Stimulated activated effector memory CD8-positive, alpha-beta T cell treated with anti-CD3 and anti-CD28 coated beads, Interleukin-12 subunit alpha, Interleukin-12 subunit beta, amount 100 ng/mL, for 72 hours (primary cell): ENCODE measurements around the gene WDR88.
"Not testable (repeated sequence)": the region's sequence is repeated elsewhere in the genome, so short reads cannot be mapped to it uniquely, and the experiment has no call there.

Source experiments
- ATAC-seq: fragments of 150-1000 bp; cut with Tn5 transposase; 2 replicates; pipeline ENCODE4 v1.10.0; 2021
- DNase-seq, 2 donors: peaks; one replicate each; pipeline ENCODE4 v3.0.0; 2021 to 2022; ENCODE audit warnings: low spot score in 2 of 2
- H3K27ac Mint-ChIP-seq: one replicate; pipeline ENCODE4 v1.8.0; 2022; ENCODE audit warnings: mild to moderate bottlenecking, mixed read lengths
- H3K36me3 Mint-ChIP-seq: one replicate; pipeline ENCODE4 v1.8.0; 2022; ENCODE audit warnings: mild to moderate bottlenecking, mixed read lengths
- H3K4me1 Mint-ChIP-seq: one replicate; pipeline ENCODE4 v1.8.0; 2022; ENCODE audit warnings: mixed read lengths
- H3K4me3 Mint-ChIP-seq: one replicate; pipeline ENCODE4 v1.8.0; 2022; ENCODE audit warnings: mild to moderate bottlenecking, mixed read lengths
- H3K9me3 Mint-ChIP-seq: one replicate; pipeline ENCODE4 v1.8.0; 2022; ENCODE audit warnings: mixed read lengths

The WDR88 gene

GRCh38 chr19:33174186-33174585, 42.3 kb downstream of the WDR88 start:
- no peak overlapping the region for H3K4me3 Mint-ChIP-seq
- H3K9me3 Mint-ChIP-seq, result no peaks in the 10 kb centered on the region
- no peak overlapping the region for H3K27ac Mint-ChIP-seq
- H3K4me1 Mint-ChIP-seq, result peaks cover 48% of the 10 kb centered on the region
- H3K36me3 Mint-ChIP-seq, result peaks cover 30% of the 10 kb centered on the region
- ATAC-seq, result no peak
- no peak for DNase-seq

DNA sequence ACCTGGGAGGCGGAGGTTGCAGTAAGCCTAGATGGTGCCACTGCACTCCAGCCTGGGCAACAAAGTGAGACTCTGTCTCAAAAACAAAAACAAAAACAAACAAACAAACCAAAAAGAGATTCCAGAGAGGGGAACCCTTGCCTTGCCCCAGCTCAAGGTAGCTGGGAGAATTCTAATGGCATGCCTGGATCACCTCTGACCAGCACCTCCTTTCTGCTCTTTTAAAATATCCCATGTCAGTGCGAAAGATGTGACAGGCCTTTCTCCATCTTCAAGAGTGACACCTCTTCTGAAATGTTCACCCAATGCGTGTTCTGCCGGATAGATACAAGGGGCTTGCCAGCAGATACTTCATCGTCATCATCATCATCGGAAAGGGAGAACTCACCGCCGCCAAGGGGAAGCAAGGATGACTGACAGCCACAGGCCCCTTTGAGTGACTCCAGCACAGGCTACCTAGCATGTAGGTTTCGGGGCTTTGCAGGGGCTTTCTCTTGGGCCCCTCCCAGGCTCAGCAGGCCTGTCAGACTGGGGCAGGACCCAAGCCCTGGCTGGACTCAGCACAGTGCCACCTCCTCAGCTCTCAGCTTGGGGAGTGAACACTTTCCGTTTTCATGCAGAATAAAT, 43.4 kb downstream of the WDR88 start:
- ATAC-seq (no peak), DNase-seq (no peak)
- H3K27ac Mint-ChIP-seq, result peak overlapping the region; percentile 100
- H3K9me3 Mint-ChIP-seq, result no peaks in the 10 kb centered on the region
- H3K4me3 Mint-ChIP-seq, result peak overlapping the region; percentile 87
- peaks cover 48% of the 10 kb centered on the region for H3K4me1 Mint-ChIP-seq
- H3K36me3 Mint-ChIP-seq, result peaks cover 30% of the 10 kb centered on the region

GRCh38 chr19:33175886-33176669, 44.2 kb downstream of the WDR88 start:
- Mint-ChIP-seq H3K27ac (peak overlapping the region; percentile 100), H3K4me1 (peaks cover 48% of the 10 kb centered on the region)
- no peak for DNase-seq

GRCh38 chr19:33176670-33177416, 44.9 kb downstream of the WDR88 start:
- ATAC-seq (peak; percentile 90), DNase-seq (peak; percentile 99 to 100)
- Mint-ChIP-seq H3K4me3 (peak overlapping the region; percentile 87), H3K9me3 (no peaks in the 10 kb centered on the region), H3K27ac (peak overlapping the region; percentile 100), H3K36me3 (peaks cover 30% of the 10 kb centered on the region), H3K4me1 (peaks cover 48% of the 10 kb centered on the region)

More at GRCh38 chr19:33175886-33176669, 44.2 kb downstream of the WDR88 start:
- Mint-ChIP-seq H3K9me3 (no peaks in the 10 kb centered on the region), H3K4me3 (peak overlapping the region; percentile 87), H3K36me3 (peaks cover 30% of the 10 kb centered on the region)
- no peak for ATAC-seq

- DNase-seq, result no peak
- Mint-ChIP-seq H3K27ac (peak overlapping the region; percentile 100), H3K9me3 (no peaks in the 10 kb centered on the region), H3K4me1 (peaks cover 41% of the 10 kb centered on the region), H3K4me3 (peak overlapping the region; percentile 87), H3K36me3 (peaks cover 30% of the 10 kb centered on the region)
- no peak for ATAC-seq
These were observed 45.6 kb downstream of the WDR88 start for GRCh38 chr19:33177417-33177979.

DNA sequence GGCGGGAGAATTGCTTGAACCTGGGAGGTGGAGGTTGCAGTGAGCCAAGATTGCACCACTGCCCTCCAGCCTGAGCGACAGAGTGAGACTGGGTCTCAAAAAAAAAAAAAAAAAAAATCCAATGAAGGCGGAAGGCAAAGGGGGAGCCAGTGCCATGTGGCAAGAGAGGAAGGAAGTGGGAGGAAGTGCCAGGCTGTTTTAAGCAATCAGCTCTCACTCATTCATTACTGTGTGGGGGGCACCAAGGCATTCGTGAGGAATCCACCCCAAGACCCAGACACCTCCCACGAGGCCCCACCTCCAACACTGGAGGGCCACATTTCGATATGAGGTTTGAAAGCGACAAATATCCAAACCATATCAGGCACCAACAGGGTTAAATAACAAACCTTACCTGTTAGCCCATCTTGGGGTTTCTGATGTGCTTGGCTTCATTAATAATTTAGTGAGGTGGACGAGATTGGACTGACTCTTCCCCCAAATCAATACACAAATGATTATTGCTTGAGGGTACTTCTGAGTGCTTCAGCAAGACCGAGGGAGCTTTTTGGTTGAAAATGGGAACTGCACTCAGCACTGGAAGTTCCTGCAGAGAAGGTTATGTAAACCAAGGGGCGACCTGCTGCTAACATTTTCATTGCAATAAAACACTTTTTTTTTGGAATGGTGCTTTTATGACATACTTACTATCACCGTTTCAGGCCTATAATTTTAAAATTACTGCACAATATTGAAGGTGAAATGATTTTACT, 54.7 kb downstream of the WDR88 start:
- H3K4me1 Mint-ChIP-seq, result peaks cover 12% of the 10 kb centered on the region
- no peak for ATAC-seq
- no peaks in the 10 kb centered on the region for H3K9me3 Mint-ChIP-seq
- H3K27ac Mint-ChIP-seq, result no peak overlapping the region
- DNase-seq, result no peak
- no peaks in the 10 kb centered on the region for H3K36me3 Mint-ChIP-seq
- no peak overlapping the region for H3K4me3 Mint-ChIP-seq

DNA sequence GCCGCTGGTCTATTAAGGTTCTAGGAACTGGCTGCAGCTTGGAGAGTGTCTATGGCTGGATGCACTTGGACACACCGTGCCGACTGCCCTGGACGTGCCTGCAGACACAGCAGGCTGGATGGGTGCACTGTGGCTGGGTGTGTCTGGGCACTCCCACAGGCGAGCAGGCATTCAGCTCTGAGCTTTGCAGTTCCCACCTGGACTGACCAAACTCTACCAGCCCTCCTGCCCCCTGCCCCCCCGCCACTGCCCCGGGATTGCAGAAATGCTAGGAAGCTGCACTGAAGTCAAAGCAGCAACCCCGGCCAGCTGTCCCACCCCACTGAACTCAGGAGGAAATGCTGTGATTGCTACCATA, 55.2 kb downstream of the WDR88 start:
- Mint-ChIP-seq H3K4me3 (no peak overlapping the region), H3K4me1 (peaks cover 12% of the 10 kb centered on the region), H3K36me3 (no peaks in the 10 kb centered on the region), H3K9me3 (no peaks in the 10 kb centered on the region), H3K27ac (no peak overlapping the region)
- DNase-seq, result no peak
- no peak for ATAC-seq

DNA sequence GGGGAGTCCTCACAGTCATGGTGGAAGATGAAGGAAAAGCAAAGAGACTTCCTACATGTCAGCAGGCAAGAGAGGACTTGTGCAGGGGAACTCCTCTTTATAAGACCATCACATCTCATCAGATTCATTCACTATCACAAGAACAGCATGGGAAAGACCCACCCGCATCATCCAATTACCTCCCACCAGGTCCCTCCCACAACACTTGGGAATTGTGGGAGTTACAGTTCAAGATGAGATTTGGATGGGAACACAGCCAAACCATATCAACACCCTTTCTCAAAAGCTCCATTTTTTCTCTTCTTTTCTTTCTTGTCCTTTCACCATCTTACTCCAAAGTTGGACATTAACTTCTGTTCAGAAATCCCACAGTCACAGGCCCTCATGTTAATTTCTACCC, 57.5 kb downstream of the WDR88 start:
- Mint-ChIP-seq H3K9me3 (no peaks in the 10 kb centered on the region), H3K27ac (no peak overlapping the region), H3K36me3 (no peaks in the 10 kb centered on the region), H3K4me1 (peaks cover 12% of the 10 kb centered on the region), H3K4me3 (no peak overlapping the region)
- DNase-seq (no peak), ATAC-seq (no peak)

- not testable (repeated sequence) for H3K4me3 Mint-ChIP-seq, H3K27ac Mint-ChIP-seq, DNase-seq, ATAC-seq, H3K9me3 Mint-ChIP-seq, H3K4me1 Mint-ChIP-seq, H3K36me3 Mint-ChIP-seq
These were observed 59.2 kb downstream of the WDR88 start for GRCh38 chr19:33191092-33191491.

- Mint-ChIP-seq H3K36me3 (no peaks in the 10 kb centered on the region), H3K4me3 (no peak overlapping the region), H3K9me3 (no peaks in the 10 kb centered on the region), H3K27ac (no peak overlapping the region), H3K4me1 (peaks cover 2% of the 10 kb centered on the region)
- ATAC-seq, result no peak
- DNase-seq, result no peak
These were observed 59.6 kb downstream of the WDR88 start for GRCh38 chr19:33191501-33191900.

GRCh38 chr19:33192010-33192409, 60.1 kb downstream of the WDR88 start:
- Mint-ChIP-seq H3K4me3 (no peak overlapping the region), H3K27ac (no peak overlapping the region), H3K4me1 (no peaks in the 10 kb centered on the region), H3K9me3 (no peaks in the 10 kb centered on the region), H3K36me3 (no peaks in the 10 kb centered on the region)
- DNase-seq, result no peak
- no peak for ATAC-seq

- Mint-ChIP-seq H3K27ac (no peak overlapping the region), H3K9me3 (no peaks in the 10 kb centered on the region), H3K4me1 (no peaks in the 10 kb centered on the region), H3K4me3 (peak overlapping the region; percentile 49), H3K36me3 (no peaks in the 10 kb centered on the region)
- no peak for DNase-seq
- ATAC-seq, result no peak
These were observed 61.5 kb downstream of the WDR88 start for GRCh38 chr19:33193269-33193864.

GRCh38 chr19:33193865-33194362, 62.0 kb downstream of the WDR88 start, which contains the start of gene LRP3:
Gene LRP3 (plus strand): TSS chr19:33194330. CDS start chr19:33194786, 456 bp downstream.
- ATAC-seq, result no peak
- H3K9me3 Mint-ChIP-seq, result no peaks in the 10 kb centered on the region
- peak within 1 kb of the TSS; percentile 49 for H3K4me3 Mint-ChIP-seq
- no peak within 1 kb of the TSS for H3K27ac Mint-ChIP-seq
- no peak for DNase-seq
- no peaks in the 10 kb centered on the region for H3K4me1 Mint-ChIP-seq
- H3K36me3 Mint-ChIP-seq, result no peaks in the 10 kb centered on the region

- DNase-seq, result no peak
- no peaks in the 10 kb centered on the region for H3K9me3 Mint-ChIP-seq
- no peak for ATAC-seq
- no peak overlapping the region for H3K4me3 Mint-ChIP-seq
- no peak overlapping the region for H3K27ac Mint-ChIP-seq
- no peaks in the 10 kb centered on the region for H3K4me1 Mint-ChIP-seq
- H3K36me3 Mint-ChIP-seq, result no peaks in the 10 kb centered on the region
These were observed 62.6 kb downstream of the WDR88 start for GRCh38 chr19:33194532-33194885.
